SU-DHL-6 (cell line): ENCODE measurements around the gene PASD1.

ENCODE experiments used
- H2AFZ ChIP-seq: fragments of 200-600 bp; sonication (generic); 2 replicates; pipeline ENCODE4 v1.6.1; 2014; ENCODE audit warnings: low read depth, mild to moderate bottlenecking, moderate library complexity, mixed read lengths, antibody characterized with exemption, low read length; ENCODE audit not compliant: severe bottlenecking
- H3F3A ChIP-seq: fragments of 200-600 bp; shearing (Covaris generic); 2 replicates; pipeline ENCODE4 v1.6.0; 2016; ENCODE audit warnings: antibody characterized with exemption, mild to moderate bottlenecking; ENCODE audit not compliant: insufficient read depth
- H3K27ac ChIP-seq: fragments of 200-600 bp; sonication (generic); 2 replicates; pipeline ENCODE4 v1.5.1; 2016; ENCODE audit warnings: low read depth, mild to moderate bottlenecking, low read length, moderate library complexity, mixed read lengths
- H3K27me3 ChIP-seq: fragments of 200-600 bp; sonication (generic), shearing (Covaris generic); 2 replicates; pipeline ENCODE4 v1.6.0; 2014; ENCODE audit warnings: mild to moderate bottlenecking, low read length
- H3K36me3 ChIP-seq: fragments of 200-600 bp; sonication (generic); 2 replicates; pipeline ENCODE4 v1.6.1; 2014; ENCODE audit warnings: mild to moderate bottlenecking, low read length, mixed read lengths
- H3K4me2 ChIP-seq: fragments of 300-600, 200-600 bp; shearing (Covaris generic), sonication (generic); 2 replicates; pipeline ENCODE4 v1.6.0; 2014; ENCODE audit warnings: low read length, low read depth, mild to moderate bottlenecking; ENCODE audit not compliant: poor library complexity, severe bottlenecking
- H3K4me3 ChIP-seq: fragments of 200-600 bp; sonication (generic); 2 replicates; pipeline ENCODE4 v1.5.1; 2014; ENCODE audit warnings: antibody characterized with exemption, low read length, mild to moderate bottlenecking, mixed read lengths; ENCODE audit not compliant: insufficient read depth, poor library complexity, severe bottlenecking
- H3K79me2 ChIP-seq: fragments of 200-600 bp; sonication (generic); 2 replicates; pipeline ENCODE4 v1.6.1; 2014; ENCODE audit warnings: mild to moderate bottlenecking, low read length, moderate library complexity; ENCODE audit not compliant: insufficient read depth
- H3K9ac ChIP-seq: fragments of 200-600 bp; sonication (generic); 2 replicates; pipeline ENCODE4 v1.7.0; 2014; ENCODE audit warnings: mild to moderate bottlenecking, low read length
- H3K9me2 ChIP-seq: fragments of 200-600 bp; sonication (generic); replicated peaks from 2 replicates; pipeline ENCODE4 v1.6.1; 2014; ENCODE audit warnings: low read length; ENCODE audit not compliant: insufficient read depth
- H3K9me3 ChIP-seq: fragments of 200-600 bp; sonication (generic); 2 replicates; pipeline ENCODE4 v1.6.1; 2014; ENCODE audit warnings: low read length, mixed read lengths; ENCODE audit not compliant: insufficient read depth
- H4K20me1 ChIP-seq: fragments of 200-600 bp; sonication (generic); 2 replicates; pipeline ENCODE4 v1.6.1; 2014; ENCODE audit warnings: low read depth, mild to moderate bottlenecking, antibody characterized with exemption, low read length, moderate library complexity, mixed read lengths
- CTCF ChIP-seq: fragments of 200-600 bp; sonication (generic); IDR thresholded peaks from one replicate; pipeline ENCODE4 v1.5.1; 2017; ENCODE audit warnings: antibody characterized with exemption, mild to moderate bottlenecking, low read length, moderate library complexity; ENCODE audit not compliant: insufficient read depth, poor library complexity, severe bottlenecking
- EZH2phosphoT487 ChIP-seq: fragments of 200-600 bp; sonication (generic), shearing (Covaris generic); conservative IDR thresholded peaks from 2 replicates; pipeline ENCODE4 v1.6.1; 2018; ENCODE audit warnings: mild to moderate bottlenecking, antibody characterized with exemption, low read length, moderate library complexity, mixed read lengths

Gene PASD1

GRCh38 chrX:151715752-151716151 is 152.3 kb downstream of the PASD1 start, which contains the start of gene FATE1:
Gene FATE1, plus strand, starts transcription at chrX:151716035. Its CDS starts 85 bp downstream, at chrX:151716120.
- no peaks in the 10 kb centered on the region for H3K27me3 ChIP-seq
- no peaks in the 10 kb centered on the region for H3K9me3 ChIP-seq
- no peak within 1 kb of the TSS for H3K9ac ChIP-seq
- H3K9me2 ChIP-seq = no peaks in the 10 kb centered on the region
- H2AFZ ChIP-seq = no peak within 1 kb of the TSS
- H3K79me2 ChIP-seq = no peaks in the 10 kb centered on the region
- TF ChIP-seq EZH2phosphoT487 (no peak), CTCF (no peak)
- H3K4me3 ChIP-seq = no peak within 1 kb of the TSS
- H3K4me2 ChIP-seq = no peak within 1 kb of the TSS
- no peak within 1 kb of the TSS for H3K27ac ChIP-seq
- H3F3A ChIP-seq = no peaks in the 10 kb centered on the region
- H3K36me3 ChIP-seq = no peaks in the 10 kb centered on the region
- no peaks in the 10 kb centered on the region for H4K20me1 ChIP-seq

DNA sequence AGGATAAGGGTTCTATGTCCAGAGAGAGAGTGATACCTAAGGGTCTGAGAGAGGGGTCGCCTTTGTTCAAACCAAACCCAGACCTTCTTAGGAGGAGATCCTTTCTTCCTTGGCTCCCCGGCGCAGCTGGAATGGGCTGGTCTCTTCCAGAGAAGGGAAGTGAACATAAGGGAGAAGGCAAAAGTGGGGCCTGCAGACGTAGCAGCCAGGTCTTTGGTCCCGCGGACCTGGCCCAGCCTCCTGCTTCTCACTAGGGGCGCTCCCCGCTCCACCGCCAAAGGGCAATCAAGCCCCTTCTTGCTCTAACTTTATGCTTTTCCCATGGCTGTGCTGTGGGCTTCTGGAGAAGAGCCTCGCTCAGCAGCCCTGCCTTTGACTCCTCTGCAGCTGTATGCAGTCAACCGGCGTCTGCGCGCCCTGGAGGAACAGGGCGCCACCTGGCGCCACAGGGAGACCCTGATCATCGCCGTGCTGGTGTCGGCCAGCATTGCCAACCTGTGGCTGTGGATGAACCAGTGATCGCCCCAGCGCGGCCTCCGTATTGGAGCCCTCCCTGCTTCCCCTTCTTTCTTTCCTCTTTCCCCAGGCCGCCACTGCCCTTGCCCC is 158.9 kb downstream of the PASD1 start:
- H3K9me2 ChIP-seq = no peaks in the 10 kb centered on the region
- H3F3A ChIP-seq = no peaks in the 10 kb centered on the region
- H3K4me3 ChIP-seq = no peak overlapping the region
- TF ChIP-seq EZH2phosphoT487 = no peak
- TF ChIP-seq CTCF = no peak
- H4K20me1 ChIP-seq = no peaks in the 10 kb centered on the region
- H3K36me3 ChIP-seq = no peaks in the 10 kb centered on the region
- H2AFZ ChIP-seq = no peak overlapping the region
- no peak overlapping the region for H3K27ac ChIP-seq
- no peak overlapping the region for H3K4me2 ChIP-seq
- no peak overlapping the region for H3K9ac ChIP-seq
- no peaks in the 10 kb centered on the region for H3K79me2 ChIP-seq
- H3K9me3 ChIP-seq = no peaks in the 10 kb centered on the region
- H3K27me3 ChIP-seq = no peaks in the 10 kb centered on the region

- Histone ChIP-seq H3K4me2 (no peak overlapping the region), H3K36me3 (no peaks in the 10 kb centered on the region), H3K4me3 (no peak overlapping the region), H3F3A (no peaks in the 10 kb centered on the region), H3K79me2 (no peaks in the 10 kb centered on the region), H3K9me3 (no peaks in the 10 kb centered on the region), H2AFZ (no peak overlapping the region), H3K27ac (no peak overlapping the region), H3K9me2 (no peaks in the 10 kb centered on the region), H3K27me3 (no peaks in the 10 kb centered on the region), H4K20me1 (no peaks in the 10 kb centered on the region), H3K9ac (no peak overlapping the region)
- TF ChIP-seq EZH2phosphoT487 = no peak
- no peak for TF ChIP-seq CTCF
Measured at GRCh38 chrX:151723156-151723760, 159.8 kb downstream of the PASD1 start.
